RCC 7860 (cell line): Measurements from ENCODE around the gene ZNF560.
A peak's percentile ranks its signal among the peaks of the same experiment; 100 is the strongest.
"Not testable (repeated sequence)": the region's sequence is repeated elsewhere in the genome, so short reads cannot be mapped to it uniquely, and the experiment has no call there.

Source experiments
- DNase-seq: peaks from one replicate; pipeline ENCODE4 v3.0.0-alpha.2; 2015; ENCODE audit warnings: low spot score
- FAIRE-seq: peaks from 2 replicates; lab custom pipeline; 2012; peaks lifted over from hg19 to GRCh38; lab: Jason Lieb, UNC

Gene ZNF560

DNA sequence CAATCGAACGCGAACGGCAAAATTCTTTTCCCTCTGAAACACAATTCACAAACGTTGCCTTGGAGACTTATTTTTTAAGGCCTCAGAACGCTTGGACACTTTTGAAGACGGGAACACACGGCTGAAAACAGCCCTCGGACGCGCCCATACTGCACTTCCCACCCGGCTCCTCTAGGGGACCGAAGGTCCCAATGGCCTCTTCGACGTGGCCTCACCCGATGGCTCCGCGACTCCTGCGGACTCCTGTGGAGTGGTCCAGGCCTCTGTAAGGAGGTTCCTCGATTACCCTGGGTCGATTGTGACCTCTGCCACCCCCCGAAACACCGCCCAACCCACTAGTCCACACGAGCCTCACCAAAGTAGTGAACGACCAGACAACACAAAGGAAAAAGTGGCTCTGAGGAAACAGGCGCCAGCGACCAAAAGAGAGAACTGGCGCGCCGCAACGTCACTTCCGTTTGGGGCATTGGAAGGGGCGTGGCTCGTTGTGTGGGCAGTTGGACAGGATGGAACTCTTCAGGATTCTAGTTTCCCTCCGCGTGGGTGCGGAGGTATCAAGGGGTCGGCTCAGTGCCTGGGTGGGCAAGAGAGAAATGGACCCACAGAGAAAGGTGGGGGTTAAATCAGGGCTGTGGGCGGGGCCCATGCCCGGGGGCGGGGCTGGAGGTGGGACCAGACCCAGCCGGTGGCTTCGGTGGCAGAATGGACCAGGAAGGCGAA lies at the start of gene ZNF560:
ZNF560 (minus strand) TSS at position 434 of the 720 bp plus-strand sequence. CDS start 23,303 bp downstream, outside the sequence.
- DNase-seq (no peak), FAIRE-seq (no peak)

DNA sequence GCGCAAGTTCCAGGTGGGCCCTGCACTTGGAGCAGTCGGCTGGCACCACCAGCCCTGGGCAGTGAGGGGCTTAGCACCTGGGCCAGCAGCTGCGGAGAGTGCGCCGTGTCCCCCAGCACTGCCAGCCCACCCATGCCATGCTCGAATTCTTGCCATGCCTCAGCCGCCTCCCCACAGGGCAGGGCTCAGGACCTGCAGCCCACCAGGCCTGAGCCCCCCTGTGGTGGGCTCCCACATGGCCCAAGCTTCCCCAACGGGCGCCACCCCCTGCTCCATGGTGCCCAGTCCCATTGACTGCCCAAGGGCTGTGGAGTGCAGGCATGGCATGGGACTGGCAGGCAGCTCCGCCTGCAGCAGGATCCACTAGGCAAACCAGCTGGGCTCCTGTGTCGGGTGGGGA lies 49.5 kb upstream of the ZNF560 start:
- DNase-seq (no peak), FAIRE-seq (no peak)

DNA sequence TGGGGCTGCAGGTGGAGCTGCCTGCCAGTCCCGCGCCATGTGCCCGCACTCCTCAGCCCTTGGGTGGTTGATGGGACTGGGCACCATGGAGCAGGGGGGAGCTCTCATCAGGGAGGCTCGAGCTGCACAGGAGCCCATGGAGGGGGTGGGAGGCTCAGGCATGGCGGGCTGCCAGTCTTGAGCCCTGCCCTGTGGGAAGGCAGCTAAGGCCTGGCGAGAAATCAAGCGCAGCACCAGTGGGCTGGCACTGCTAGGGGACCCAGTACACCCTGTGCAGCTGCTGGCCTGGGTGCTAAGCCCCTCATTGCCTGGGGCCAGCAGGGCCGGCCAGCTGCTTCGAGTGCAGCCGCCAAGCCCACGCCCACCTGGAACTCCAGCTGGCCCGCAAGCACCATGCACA lies 42.9 kb upstream of the ZNF560 start:
- not testable (repeated sequence) for FAIRE-seq, DNase-seq

DNA sequence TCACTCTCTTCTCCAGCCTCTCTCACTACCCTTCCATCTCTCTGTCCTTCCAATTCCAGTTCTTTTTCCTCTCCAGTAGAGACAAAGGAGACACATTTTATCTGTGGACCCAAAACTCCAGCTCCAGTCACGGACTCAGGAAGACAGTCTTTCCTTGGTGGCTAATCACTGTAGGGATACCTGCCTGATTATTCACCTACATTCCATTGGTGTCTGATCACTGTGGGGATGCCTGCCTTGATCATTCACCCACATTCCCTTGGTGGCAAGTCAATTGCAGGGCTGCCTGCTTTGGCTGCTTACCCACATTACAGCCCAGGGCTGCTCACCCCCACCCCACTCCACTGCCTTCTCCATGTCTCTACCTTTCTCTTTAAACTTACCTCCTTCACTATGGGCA lies 41.5 kb upstream of the ZNF560 start:
- FAIRE-seq, DNase-seq: not testable (repeated sequence)

DNA sequence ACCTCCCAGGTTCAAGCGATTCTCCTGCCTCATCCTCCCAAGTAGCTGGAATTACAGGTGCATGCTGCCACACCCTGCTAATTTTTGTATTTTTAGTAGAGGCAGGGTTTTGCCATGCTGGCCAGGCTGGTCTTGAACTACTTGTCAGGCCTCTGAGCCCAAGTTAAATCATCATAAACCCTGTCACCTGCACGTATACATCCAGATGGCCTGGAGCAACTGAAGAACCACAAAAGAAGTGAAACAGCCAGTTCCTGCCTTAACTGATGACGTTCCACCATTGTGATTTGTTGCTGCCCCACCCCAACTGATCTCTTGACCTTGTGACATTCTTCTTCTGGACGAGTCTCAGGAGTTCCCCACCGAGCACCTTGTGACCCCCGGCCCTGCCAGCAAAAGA lies 40.8 kb upstream of the ZNF560 start:
- not testable (repeated sequence) for DNase-seq, FAIRE-seq

DNA sequence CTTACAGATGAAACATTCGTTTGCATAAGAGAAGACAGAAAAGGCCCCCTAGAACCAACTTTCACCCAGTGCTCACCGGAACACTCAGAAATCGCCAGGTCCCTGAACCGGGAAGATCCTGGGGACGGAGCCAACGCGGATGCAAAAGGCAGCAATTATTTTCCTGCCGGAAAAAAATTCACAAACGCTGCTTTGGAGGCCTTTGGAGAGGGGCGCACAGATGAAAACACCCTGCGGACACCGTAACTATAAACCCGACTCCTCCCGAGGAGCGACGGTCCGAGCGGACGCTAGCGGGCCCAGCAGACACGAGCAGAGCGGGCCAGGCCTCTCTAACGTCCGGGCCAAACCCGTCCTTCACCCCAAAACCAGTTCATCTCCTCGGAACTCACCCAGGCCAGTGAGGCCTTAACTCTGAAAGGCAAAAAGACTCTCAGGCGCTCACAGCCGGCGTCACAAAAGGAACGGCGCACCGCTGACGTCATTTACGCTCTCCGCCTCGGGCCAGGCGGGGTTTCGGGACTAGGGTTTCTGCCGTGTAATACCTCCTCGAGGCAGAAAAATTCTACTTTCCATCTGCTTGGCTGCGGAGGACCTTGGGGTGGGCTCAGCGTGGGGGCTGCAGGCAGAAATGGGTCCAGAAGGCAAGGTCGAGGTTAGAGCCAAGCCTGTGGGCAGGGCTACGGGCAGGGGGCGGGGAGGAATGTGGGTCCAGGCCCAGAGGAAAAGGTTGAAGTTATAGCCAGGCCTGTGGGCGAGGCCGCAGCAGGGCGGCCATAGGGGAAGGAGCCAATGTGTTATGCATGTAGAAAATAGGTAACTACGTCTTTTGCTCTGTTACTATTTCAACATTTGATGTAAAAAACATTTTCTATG lies 40.0 kb upstream of the ZNF560 start, which contains the start of gene ZNF426:
ZNF426 (minus strand) TSS at position 463 of the 876 bp plus-strand sequence. CDS start 2,413 bp downstream, outside the sequence.
- FAIRE-seq: no peak
- DNase-seq: peak; percentile 53

DNA sequence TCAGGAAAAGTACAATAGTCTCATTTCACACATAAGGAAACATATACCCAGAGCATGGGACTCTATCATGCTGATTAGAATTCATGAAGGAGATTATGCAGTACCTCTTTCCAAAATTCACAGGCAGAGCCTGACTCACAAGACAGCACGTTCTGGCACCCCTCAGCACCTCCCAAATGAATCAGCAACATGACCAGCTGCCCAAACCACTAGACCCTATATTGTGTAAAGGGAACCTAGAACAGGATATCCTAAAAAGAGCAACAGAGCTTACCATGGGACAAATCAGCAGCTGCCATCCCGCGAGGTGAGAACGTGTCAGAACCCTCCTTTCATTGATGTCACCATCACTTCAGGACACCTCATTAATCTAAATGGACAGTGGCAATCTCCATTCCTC lies 37.5 kb upstream of the ZNF560 start:
- DNase-seq (no peak), FAIRE-seq (no peak)

DNA sequence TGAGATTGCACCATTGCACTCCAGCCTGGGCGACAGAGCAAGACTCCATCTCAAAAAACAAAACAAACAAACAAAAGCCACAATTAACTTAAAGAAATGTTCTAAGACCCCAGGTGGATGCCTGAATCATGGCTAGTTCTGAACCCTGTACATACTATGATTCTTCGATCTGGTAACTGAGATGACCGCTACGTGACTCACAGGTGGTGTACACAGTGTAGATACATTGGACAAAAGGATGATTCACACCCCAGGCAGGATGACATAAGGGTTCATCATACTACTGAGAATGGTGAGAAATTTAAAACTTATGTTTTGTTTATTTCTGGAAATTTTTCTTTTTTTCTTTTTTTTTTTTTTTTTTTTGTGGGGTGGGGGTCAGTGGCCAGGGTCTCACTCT lies 33.5 kb upstream of the ZNF560 start:
- DNase-seq (peak; percentile 78), FAIRE-seq (peak; percentile 84)

DNA sequence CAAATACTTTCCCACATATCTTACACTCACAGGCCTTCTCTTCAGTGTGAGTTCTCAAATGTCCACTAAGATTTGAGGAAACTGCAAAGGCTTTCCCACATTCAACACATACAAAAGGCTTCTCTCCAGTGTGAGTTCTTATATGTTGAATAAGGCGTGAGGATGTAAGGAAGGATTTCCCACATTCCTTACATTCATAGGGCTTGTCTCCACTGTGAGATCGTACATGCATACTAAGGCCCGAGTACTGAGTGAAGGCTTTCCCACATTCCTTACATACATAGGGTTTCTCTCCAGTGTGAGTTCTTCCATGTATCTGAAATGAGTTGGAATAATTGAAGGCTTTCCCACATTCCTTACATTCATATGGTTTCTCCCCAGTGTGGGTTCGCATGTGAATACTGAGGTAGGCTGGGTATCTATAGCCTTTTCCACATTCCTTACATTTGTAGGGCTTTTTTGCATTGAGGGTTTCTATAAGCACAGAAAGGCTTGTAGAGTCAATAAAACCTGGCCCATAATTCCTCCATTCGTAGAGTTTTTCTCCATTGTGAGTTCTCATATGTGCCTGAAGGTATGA lies 30.4 kb upstream of the ZNF560 start:
- FAIRE-seq: no peak
- no peak for DNase-seq

DNA sequence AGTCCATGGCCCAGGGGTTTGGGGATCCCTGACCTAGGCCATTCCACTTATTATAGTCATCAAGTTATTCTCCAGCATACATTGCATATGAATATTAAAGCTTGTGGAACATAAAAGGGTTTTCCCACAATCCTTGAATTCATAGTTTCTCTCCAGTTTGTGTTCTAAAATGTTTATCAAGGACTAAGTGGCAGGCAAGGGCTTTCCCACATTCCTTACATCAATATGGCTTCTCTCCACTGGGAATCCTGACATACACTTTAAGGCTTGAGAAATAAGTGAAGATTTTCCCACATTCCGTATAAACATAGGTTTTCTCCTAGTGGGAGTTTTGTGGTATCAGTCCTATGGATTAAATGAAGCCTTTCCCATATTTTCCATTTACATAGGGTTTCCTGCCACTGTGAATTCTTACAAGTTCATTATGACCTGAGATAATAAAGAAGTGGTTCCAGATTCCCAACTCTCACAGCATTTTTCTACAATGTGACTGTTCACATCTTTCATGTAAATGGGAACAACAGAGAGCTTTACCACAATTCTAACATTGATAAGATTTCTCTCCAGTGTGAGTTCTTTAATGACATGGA lies 25.6 kb upstream of the ZNF560 start:
- DNase-seq (no peak), FAIRE-seq (no peak)

DNA sequence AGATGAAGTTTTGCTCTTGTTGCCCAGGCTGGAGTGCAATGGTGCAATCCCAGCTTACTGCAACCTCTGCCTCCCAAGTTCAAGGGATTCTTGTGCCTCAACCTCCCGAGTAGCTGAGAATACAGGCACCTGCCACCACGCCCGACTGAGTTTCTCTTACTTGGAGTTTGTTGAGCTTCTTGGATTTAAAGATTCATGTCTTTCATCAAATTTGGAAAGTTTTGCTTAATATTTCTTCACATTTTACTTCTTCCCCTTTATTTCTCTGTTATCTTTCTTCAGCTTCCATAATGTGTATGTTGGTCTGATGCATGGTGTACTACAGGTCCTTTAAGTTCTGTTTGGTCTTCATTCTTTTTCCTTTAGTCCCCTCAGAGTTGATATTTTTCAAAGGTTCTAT lies 8.9 kb upstream of the ZNF560 start:
- FAIRE-seq (no peak), DNase-seq (no peak)

DNA sequence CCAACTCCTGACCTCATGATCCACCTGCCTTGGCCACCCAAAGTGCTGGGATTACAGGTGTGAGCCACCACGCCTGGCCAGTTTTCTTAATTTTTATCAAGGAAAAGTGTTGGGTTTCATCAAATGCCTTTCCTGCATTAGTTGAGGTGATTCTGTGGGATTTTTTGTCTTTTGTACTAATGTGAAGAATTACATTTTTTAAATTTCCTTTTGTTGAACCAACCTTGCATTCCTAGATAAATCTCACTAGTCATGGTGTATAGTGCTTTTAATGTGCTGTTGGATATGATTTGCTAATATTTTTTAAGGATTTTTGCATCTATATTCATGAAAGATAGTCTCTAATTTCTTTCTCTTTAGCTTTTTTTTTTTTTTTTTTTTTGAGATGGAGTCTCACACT lies 2.4 kb upstream of the ZNF560 start:
- no peak for FAIRE-seq
- no peak for DNase-seq

DNA sequence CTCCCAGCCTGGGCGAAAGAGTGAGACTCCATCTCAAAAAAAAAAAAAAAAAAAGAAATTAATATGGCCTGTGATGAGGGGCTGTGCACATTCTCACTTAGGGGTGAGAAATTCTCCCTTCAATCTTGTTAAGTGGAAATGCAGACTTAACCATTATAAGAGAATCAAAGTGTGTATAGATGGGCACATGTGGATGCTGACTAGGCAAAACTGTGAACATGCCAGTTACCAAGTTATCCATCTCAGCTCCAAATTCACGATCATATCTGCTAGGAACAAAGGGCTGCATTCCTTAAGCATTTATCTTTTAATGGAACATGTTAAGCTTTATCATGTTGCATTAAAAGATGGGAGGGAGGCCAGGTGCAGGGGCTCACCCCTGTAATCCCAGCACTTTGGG lies 4.3 kb downstream of the ZNF560 start:
- DNase-seq: no peak
- no peak for FAIRE-seq

DNA sequence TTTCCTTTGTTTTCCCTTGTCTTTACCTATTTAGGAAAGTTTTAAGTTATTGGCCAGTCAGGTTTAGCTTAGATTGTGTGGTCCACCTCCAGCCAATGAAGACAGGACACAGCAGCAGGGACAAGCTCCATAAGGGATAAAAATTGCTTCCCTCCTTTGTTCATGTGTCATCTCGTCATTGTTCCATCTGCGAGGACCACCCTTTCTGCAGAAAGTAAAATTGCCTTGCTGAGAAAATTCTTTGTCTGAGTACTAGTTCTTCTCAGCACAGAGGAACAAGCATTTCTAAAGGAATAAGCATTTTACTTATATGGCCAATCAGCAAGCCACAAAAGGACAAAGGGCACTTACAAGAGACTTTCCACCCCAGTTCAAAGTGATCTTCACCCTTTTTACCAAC lies 11.4 kb downstream of the ZNF560 start:
- DNase-seq: no peak
- FAIRE-seq: no peak

DNA sequence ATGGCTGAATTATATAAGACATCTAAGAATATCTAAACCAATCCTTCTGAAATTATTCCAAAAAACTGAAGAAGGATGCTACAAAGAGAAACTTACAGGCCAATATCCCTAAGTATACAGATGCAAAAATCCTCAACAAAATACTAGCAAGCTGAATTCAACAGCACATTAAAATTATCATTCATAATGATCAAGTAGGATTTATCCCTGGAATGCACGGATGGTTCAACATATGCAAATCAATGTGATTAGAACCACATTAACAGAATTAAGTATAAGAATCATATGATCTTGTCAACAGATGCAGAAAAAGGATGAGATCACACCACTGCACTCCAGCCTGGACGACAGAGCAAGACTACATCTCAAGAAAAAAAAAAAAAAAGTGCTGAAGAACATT lies 13.3 kb downstream of the ZNF560 start:
- FAIRE-seq (no peak), DNase-seq (no peak)

DNA sequence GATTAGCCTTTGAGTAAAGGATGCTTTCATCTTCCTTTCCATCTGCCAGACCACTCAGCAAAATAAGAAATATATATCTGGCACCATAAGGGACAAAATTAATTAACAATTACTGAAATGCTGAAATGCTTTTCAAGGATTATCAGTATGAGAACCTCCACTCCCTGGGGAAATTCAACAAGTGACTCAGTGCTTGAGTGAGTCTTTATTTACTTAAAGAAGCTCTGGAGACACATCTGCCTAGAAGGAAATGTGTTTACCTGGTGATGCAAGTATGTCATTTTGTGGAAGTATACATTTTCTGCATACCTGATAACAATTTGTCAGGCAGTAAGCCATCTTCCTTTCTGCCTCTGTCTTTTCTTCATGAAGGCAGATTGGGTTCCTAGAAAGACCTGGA lies 23.4 kb downstream of the ZNF560 start:
- FAIRE-seq (no peak), DNase-seq (no peak)

DNA sequence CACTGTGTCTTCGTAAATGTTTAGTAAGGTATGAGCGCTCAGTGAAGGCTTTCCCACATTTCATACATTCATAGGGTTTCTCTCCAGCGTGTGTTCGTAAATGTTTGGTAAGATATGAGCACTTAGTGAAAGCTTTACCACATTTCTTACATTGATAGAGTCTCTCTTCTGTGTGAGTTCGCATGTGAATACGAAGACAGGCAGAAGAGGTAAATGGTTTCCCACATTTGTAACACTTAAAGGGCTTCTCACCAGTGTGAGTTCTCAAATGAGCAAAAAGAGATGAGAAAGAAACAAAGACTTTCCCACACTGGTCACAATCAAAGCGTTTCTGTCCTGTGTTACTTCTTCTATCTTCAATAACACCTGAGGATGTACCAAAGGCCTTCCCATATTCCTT lies 31.3 kb downstream of the ZNF560 start:
- FAIRE-seq (no peak), DNase-seq (no peak)

DNA sequence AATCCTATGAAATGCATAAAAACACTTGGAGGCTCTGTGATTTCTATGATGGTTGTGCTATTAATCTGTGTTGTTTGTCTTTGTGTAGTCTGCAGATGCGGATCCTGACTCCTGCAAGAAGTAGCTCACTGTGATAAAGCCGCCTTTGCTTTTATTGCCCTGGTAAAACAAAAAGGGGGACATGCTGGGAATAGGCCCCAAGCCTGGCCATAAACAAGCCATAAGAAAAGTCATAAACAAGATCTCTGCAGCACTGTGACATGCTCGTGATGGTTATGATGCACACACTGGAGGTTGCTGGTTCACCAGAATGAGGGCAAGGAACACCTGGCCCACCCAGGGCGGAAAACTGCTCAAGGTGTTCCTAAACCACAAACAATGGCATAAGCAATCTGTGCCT lies 36.5 kb downstream of the ZNF560 start:
- FAIRE-seq (no peak), DNase-seq (no peak)

DNA sequence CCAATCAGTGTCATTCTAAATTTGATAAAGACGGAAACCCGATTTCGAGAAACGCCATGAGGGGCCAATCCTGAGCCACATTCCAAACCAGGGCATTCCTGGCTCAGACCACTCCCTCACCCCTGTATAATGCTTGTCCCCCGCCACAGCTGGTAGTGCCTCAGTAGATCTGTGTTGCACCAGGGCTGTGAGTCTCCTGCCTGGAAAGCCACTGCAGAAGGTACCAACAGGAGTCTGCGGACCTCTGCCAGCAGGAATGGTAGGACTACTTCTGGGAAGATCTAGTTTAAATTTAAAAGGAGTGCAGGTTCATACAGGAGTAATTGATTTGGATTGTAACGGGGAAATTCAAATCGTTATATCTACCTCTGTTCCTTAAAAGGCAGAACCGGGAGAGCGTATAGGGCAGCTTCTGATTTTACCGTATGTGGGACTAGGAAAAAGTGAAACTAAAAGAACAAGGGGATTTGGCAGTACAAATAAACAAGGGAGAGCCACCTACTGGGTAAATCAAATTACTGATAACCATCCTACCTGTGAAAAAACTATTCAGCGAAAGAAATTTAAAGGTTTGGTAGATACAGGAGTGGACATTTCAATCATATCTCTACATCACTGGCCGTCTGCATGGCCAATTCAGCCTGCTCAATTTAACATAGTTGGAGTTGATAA lies 42.3 kb downstream of the ZNF560 start:
- no peak for FAIRE-seq
- DNase-seq: no peak

DNA sequence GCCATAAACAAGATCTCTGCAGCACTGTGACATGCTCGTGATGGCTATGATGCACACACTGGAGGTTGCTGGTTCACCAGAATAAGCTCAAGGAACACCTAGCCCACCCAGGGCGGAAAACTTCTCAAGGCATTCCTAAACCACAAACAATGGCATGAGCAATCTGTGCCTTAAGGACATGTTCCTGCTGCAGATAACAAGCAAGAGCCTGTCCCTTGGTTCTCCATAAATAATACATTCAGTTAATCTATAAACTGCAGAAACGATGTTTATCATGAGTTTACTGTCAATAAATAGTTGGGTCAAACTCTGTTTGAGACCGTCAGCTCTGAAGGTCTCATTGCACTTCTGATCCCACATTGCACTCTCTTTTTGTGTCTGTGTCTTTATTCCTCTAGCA lies 44.5 kb downstream of the ZNF560 start:
- DNase-seq (no peak), FAIRE-seq (no peak)

DNA sequence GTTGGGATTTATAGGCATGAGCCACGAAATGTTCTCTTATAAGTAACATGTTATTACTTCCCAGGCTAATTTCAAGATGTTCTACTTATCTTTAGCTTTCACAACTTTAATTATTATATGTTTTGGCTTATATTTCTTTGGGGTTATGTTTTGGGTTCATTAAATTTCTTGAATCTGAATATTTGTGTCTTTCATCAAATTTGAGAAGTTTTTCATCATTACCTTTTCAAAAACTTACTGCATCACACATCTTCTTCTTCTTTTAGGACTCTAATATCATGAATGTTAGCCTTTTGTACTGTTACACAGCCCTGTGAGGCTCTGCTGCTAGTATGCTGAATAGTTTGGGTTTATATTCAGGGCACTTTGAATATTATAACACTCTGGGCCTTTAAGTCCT lies 53.4 kb downstream of the ZNF560 start:
- FAIRE-seq (no peak), DNase-seq (no peak)
